Neural progenitor cell (in vitro differentiated cells): Measurements from ENCODE around the gene TTC38. TPM values are rescaled to one million over a fixed set of nuclear protein-coding genes. Genes with fewer than 3 reads are reported as not detected.

Source experiments
- DNase-seq: peaks from one replicate; pipeline ENCODE4 v3.0.0-alpha.2; 2016; ENCODE audit warnings: low spot score
- H2AFZ ChIP-seq: fragments of 200-600 bp; sonication (generic); replicated peaks from 2 replicates; pipeline ENCODE4 v1.6.1; 2016; ENCODE audit warnings: antibody characterized with exemption
- H3F3A ChIP-seq: fragments of 200-600 bp; sonication (generic); 2 replicates; pipeline ENCODE4 v1.6.1; 2016; ENCODE audit warnings: antibody characterized with exemption, low read depth
- H3K27ac ChIP-seq: fragments of 200-600 bp; sonication (generic); 2 replicates; pipeline ENCODE4 v1.5.1; 2016; ENCODE audit warnings: mild to moderate bottlenecking
- H3K27me3 ChIP-seq: fragments of 200-600 bp; sonication (generic); 2 replicates; pipeline ENCODE4 v1.6.1; 2016; ENCODE audit warnings: mild to moderate bottlenecking, moderate library complexity
- H3K36me3 ChIP-seq: fragments of 200-600 bp; sonication (generic); 2 replicates; pipeline ENCODE4 v1.5.1; 2016
- H3K4me1 ChIP-seq: fragments of 200-600 bp; sonication (generic); 2 replicates; pipeline ENCODE4 v1.6.1; 2016; ENCODE audit warnings: mixed run types
- H3K4me2 ChIP-seq: fragments of 200-600 bp; sonication (generic); 2 replicates; pipeline ENCODE4 v1.6.1; 2016
- H3K4me3 ChIP-seq: fragments of 200-600 bp; sonication (generic); 2 replicates; pipeline ENCODE4 v1.5.1; 2016
- H3K79me2 ChIP-seq: fragments of 200-600 bp; sonication (generic); 2 replicates; pipeline ENCODE4 v1.6.1; 2016; ENCODE audit warnings: low read depth
- H3K9ac ChIP-seq: fragments of 200-600 bp; sonication (generic); 2 replicates; pipeline ENCODE4 v1.6.1; 2016
- H3K9me3 ChIP-seq: fragments of 200-600 bp; sonication (generic); 2 replicates; pipeline ENCODE4 v1.5.1; 2016; ENCODE audit warnings: low read depth
- H4K20me1 ChIP-seq: fragments of 200-600 bp; sonication (generic); 2 replicates; pipeline ENCODE4 v1.6.1; 2016; ENCODE audit warnings: low read depth
- H3K27ac Mint-ChIP-seq: 3 replicates; pipeline ENCODE4 v1.8.0; 2021; ENCODE audit warnings: mixed read lengths
- H3K27me3 Mint-ChIP-seq: 2 replicates; pipeline ENCODE4 v1.8.0; 2022; ENCODE audit warnings: low read depth, mild to moderate bottlenecking, inconsistent platforms, moderate library complexity, mixed read lengths; ENCODE audit not compliant: insufficient read depth
- H3K36me3 Mint-ChIP-seq: 3 replicates; pipeline ENCODE4 v1.8.0; 2021; ENCODE audit warnings: mixed read lengths
- H3K4me1 Mint-ChIP-seq: 3 replicates; pipeline ENCODE4 v1.8.0; 2021; ENCODE audit warnings: mixed read lengths
- H3K4me3 Mint-ChIP-seq: 3 replicates; pipeline ENCODE4 v1.8.0; 2021; ENCODE audit warnings: mild to moderate bottlenecking, moderate library complexity, mixed read lengths
- H3K9me3 Mint-ChIP-seq: 3 replicates; pipeline ENCODE4 v1.8.0; 2020; ENCODE audit warnings: mixed read lengths
- CTCF ChIP-seq: fragments of 200-600 bp; sonication (generic); IDR thresholded peaks from 2 replicates; pipeline ENCODE4 v1.5.1; 2017; ENCODE audit warnings: antibody characterized with exemption, mild to moderate bottlenecking
- EZH2 ChIP-seq: fragments of 200-600 bp; sonication (generic); IDR thresholded peaks from 2 replicates; pipeline ENCODE4 v1.6.1; 2017; ENCODE audit warnings: antibody characterized with exemption, mild to moderate bottlenecking, moderate library complexity
- EZH2phosphoT487 ChIP-seq: fragments of 200-600 bp; sonication (generic); IDR thresholded peaks from 2 replicates; pipeline ENCODE4 v1.6.1; 2017; ENCODE audit warnings: antibody characterized with exemption
- total RNA-seq: library from RNA; depleted of rRNA; stranded (reverse); fragments of >200 nt; gene quantifications from 2 replicates; pipeline ENCODE4 v1.2.3, GENCODE V29; 2015; ENCODE audit warnings: low replicate concordance

The TTC38 gene
- total RNA-seq, 1 donor from 2014 or later = 41.0 TPM

- no peak overlapping the region for H3K4me2 ChIP-seq
- no peaks in the 10 kb centered on the region for H3K36me3 ChIP-seq
- no peaks in the 10 kb centered on the region for H4K20me1 ChIP-seq
- H3K9me3 ChIP-seq = no peaks in the 10 kb centered on the region
- no peak for TF ChIP-seq CTCF
- no peak for TF ChIP-seq EZH2
- no peak for TF ChIP-seq EZH2phosphoT487
- no peak overlapping the region for H3K27ac ChIP-seq
- no peak overlapping the region for H2AFZ ChIP-seq
- no peaks in the 10 kb centered on the region for H3K27me3 ChIP-seq
- Mint-ChIP-seq H3K9me3 (no peaks in the 10 kb centered on the region), H3K36me3 (no peaks in the 10 kb centered on the region), H3K4me1 (peaks cover 4% of the 10 kb centered on the region), H3K27ac (peak overlapping the region; percentile 36), H3K27me3 (peaks cover 2% of the 10 kb centered on the region), H3K4me3 (no peak overlapping the region)
- DNase-seq = no peak
- no peak overlapping the region for H3K4me3 ChIP-seq
- no peaks in the 10 kb centered on the region for H3F3A ChIP-seq
- H3K9ac ChIP-seq = no peak overlapping the region
- H3K79me2 ChIP-seq = no peaks in the 10 kb centered on the region
- no peaks in the 10 kb centered on the region for H3K4me1 ChIP-seq
Observed at GRCh38 chr22:46233231-46233630, 34.6 kb upstream of the TTC38 start.

GRCh38 chr22:46234969-46235368 lies 32.8 kb upstream of the TTC38 start:
- no peaks in the 10 kb centered on the region for H3K9me3 ChIP-seq
- H3F3A ChIP-seq = no peaks in the 10 kb centered on the region
- Mint-ChIP-seq H3K27ac (no peak overlapping the region), H3K4me3 (no peak overlapping the region), H3K9me3 (no peaks in the 10 kb centered on the region), H3K27me3 (peaks cover 2% of the 10 kb centered on the region), H3K4me1 (peaks cover 4% of the 10 kb centered on the region), H3K36me3 (no peaks in the 10 kb centered on the region)
- H3K27ac ChIP-seq = no peak overlapping the region
- no peak for TF ChIP-seq CTCF
- H3K4me3 ChIP-seq = no peak overlapping the region
- no peaks in the 10 kb centered on the region for H4K20me1 ChIP-seq
- H3K4me2 ChIP-seq = no peak overlapping the region
- no peak for DNase-seq
- no peaks in the 10 kb centered on the region for H3K27me3 ChIP-seq
- H3K9ac ChIP-seq = no peak overlapping the region
- no peak overlapping the region for H2AFZ ChIP-seq
- H3K4me1 ChIP-seq = no peaks in the 10 kb centered on the region
- no peaks in the 10 kb centered on the region for H3K36me3 ChIP-seq
- no peaks in the 10 kb centered on the region for H3K79me2 ChIP-seq

GRCh38 chr22:46237453-46238124 lies 30.2 kb upstream of the TTC38 start:
- no peaks in the 10 kb centered on the region for H3K79me2 ChIP-seq
- Mint-ChIP-seq H3K36me3 (no peaks in the 10 kb centered on the region), H3K4me1 (peaks cover 4% of the 10 kb centered on the region), H3K27ac (no peak overlapping the region), H3K9me3 (no peaks in the 10 kb centered on the region), H3K27me3 (peaks cover 2% of the 10 kb centered on the region), H3K4me3 (no peak overlapping the region)
- H3F3A ChIP-seq = no peaks in the 10 kb centered on the region
- H3K4me3 ChIP-seq = no peak overlapping the region
- H2AFZ ChIP-seq = no peak overlapping the region
- no peaks in the 10 kb centered on the region for H3K9me3 ChIP-seq
- no peak for TF ChIP-seq EZH2phosphoT487
- TF ChIP-seq CTCF = no peak
- no peak for TF ChIP-seq EZH2
- no peaks in the 10 kb centered on the region for H3K4me1 ChIP-seq
- no peak overlapping the region for H3K4me2 ChIP-seq
- H3K27me3 ChIP-seq = no peaks in the 10 kb centered on the region
- no peaks in the 10 kb centered on the region for H3K36me3 ChIP-seq
- no peak overlapping the region for H3K9ac ChIP-seq
- DNase-seq = no peak
- H3K27ac ChIP-seq = no peak overlapping the region
- H4K20me1 ChIP-seq = no peaks in the 10 kb centered on the region
